K562 (cell line): ENCODE data around the gene CKMT1A. TPM values are rescaled to one million over a fixed set of nuclear protein-coding genes. Genes with fewer than 3 reads are reported as not detected.

Source experiments
- FOXP4 ChIP-seq: sonication (generic); formaldehyde crosslinking; IDR thresholded peaks from 2 replicates; pipeline ENCODE4 v1.8.0; 2022; ENCODE audit warnings: mild to moderate bottlenecking, missing genetic modification reagents, borderline replicate concordance
- HNRNPLL ChIP-seq: fragments of 200-400 bp; formaldehyde crosslinking; IDR thresholded peaks from 2 replicates; pipeline ENCODE4 v1.6.1; 2017; ENCODE audit warnings: low read length, low read depth, mild to moderate bottlenecking; ENCODE audit not compliant: poor library complexity, severe bottlenecking
- KAT7 ChIP-seq: sonication (generic); formaldehyde crosslinking; IDR thresholded peaks from 2 replicates; pipeline ENCODE4 v1.8.0; 2022; ENCODE audit warnings: missing genetic modification reagents, mild to moderate bottlenecking, borderline replicate concordance
- MGA ChIP-seq: fragments of 450-650 bp; IDR thresholded peaks from 2 replicates; pipeline ENCODE4 v1.6.1; 2016; ENCODE audit warnings: mild to moderate bottlenecking, moderate library complexity
- PHF8 ChIP-seq: fragments of 200-600 bp; sonication (generic); IDR thresholded peaks from 2 replicates; pipeline ENCODE4 v1.6.1; 2012; ENCODE audit warnings: mixed run types, mild to moderate bottlenecking, inconsistent platforms, low read length, moderate library complexity, borderline replicate concordance
- POLR2AphosphoS5 ChIP-seq: IDR thresholded peaks from 2 replicates; pipeline ENCODE4 v1.6.1; 2011; ENCODE audit warnings: mild to moderate bottlenecking, low read depth, low read length, moderate library complexity; ENCODE audit not compliant: control insufficient read depth, insufficient read depth
- POLR2H ChIP-seq: IDR thresholded peaks from 2 replicates; pipeline ENCODE4 v1.6.1; 2016; ENCODE audit warnings: missing genetic modification characterization, low read depth, mild to moderate bottlenecking, control low read depth, missing compliant biosample characterization, moderate library complexity
- RBM22 ChIP-seq: fragments of 200-400 bp; formaldehyde crosslinking; IDR thresholded peaks from 2 replicates; pipeline ENCODE4 v1.6.1; 2018; ENCODE audit warnings: low read length, low read depth; ENCODE audit not compliant: poor library complexity, severe bottlenecking
- RBM25 ChIP-seq: fragments of 200-400 bp; formaldehyde crosslinking; IDR thresholded peaks from 2 replicates; pipeline ENCODE4 v1.6.1; 2018; ENCODE audit warnings: low read length, low read depth, moderate library complexity; ENCODE audit not compliant: severe bottlenecking
- RNF2 ChIP-seq: sonication (generic); IDR thresholded peaks from 2 replicates; pipeline ENCODE4 v1.6.1; 2016
- SP1 ChIP-seq: sonication (generic); formaldehyde crosslinking; IDR thresholded peaks from 2 replicates; pipeline ENCODE4 v1.8.1; 2022; ENCODE audit warnings: mild to moderate bottlenecking, missing genetic modification reagents
- STAG1 ChIP-seq: sonication (generic); formaldehyde crosslinking; IDR thresholded peaks from 2 replicates; pipeline ENCODE4 v1.5.0; 2020; ENCODE audit warnings: missing genetic modification reagents, borderline replicate concordance
- ZFX ChIP-seq: sonication (generic); formaldehyde crosslinking; IDR thresholded peaks from 2 replicates; pipeline ENCODE4 v1.8.0; 2022; ENCODE audit warnings: mild to moderate bottlenecking, missing genetic modification reagents, moderate library complexity
- ZNF12 ChIP-seq: sonication (generic); formaldehyde crosslinking; IDR thresholded peaks from 2 replicates; pipeline ENCODE4 v1.4.0; 2020; ENCODE audit warnings: mild to moderate bottlenecking, missing genetic modification reagents
- polyA plus RNA-seq, 8 experiments: library from polyadenylated mRNA; depleted of rRNA in 4 of 8; stranded (reverse) in 5 of 8; unstranded in 3 of 8; fragments of >200 nt; fragmentation: Nextera tagmentation in 2 of 8; fragmentation: Illumina TruSeq in 1 of 8; extraction: Ambion mirVana in 2 of 8; extraction: Trizol in 1 of 8; gene quantifications; 2 replicates each; pipeline versions ENCODE4 v1.2.1 to v1.2.3, GENCODE V29; 2011 to 2014; ENCODE audit warnings: inconsistent platforms in 1 of 8, missing spikeins in 1 of 8
- total RNA-seq, 7 experiments: library from RNA; depleted of rRNA in 6 of 7; stranded (reverse); fragments of >200 nt in 6 of 7; fragmentation: Illumina TruSeq in 2 of 7; extraction: Trizol in 2 of 7; gene quantifications; 2 replicates each; pipeline versions ENCODE4 v1.2.1 to v1.2.3, GENCODE V29; 2011 to 2021; ENCODE audit warnings: low replicate concordance in 1 of 7

CKMT1A gene
- total and polyA plus RNA-seq, 9 of the 15 experiments (the other 6 are each of a cell fraction or from before 2014, with no cell fraction given): 3.6 to 13.5 (median 7.7) TPM

- TF ChIP-seq RBM25 (peak; percentile 98), STAG1 (CRISPR knock-in tag) (0 out of 2 replicates have a peak, but pooled peaks have one; percentile 26), HNRNPLL (peak; percentile 49), SP1 (CRISPR knock-in tag) (peak; percentile 74), ZNF12 (peak; percentile 50; the same call in 1 of the 2 replicates), FOXP4 (peak; percentile 40; the same call in 1 of the 2 replicates), RNF2 (0 out of 2 replicates have a peak, but pooled peaks have one; percentile 58), POLR2AphosphoS5 (peak; percentile 68), POLR2H (tag) (peak; percentile 77), ZFX (CRISPR knock-in tag) (peak; percentile 94), PHF8 (peak; percentile 79; the same call in 1 of the 2 replicates), KAT7 (CRISPR knock-in tag) (peak; percentile 29; the same call in 1 of the 2 replicates), MGA (peak; percentile 91), RBM22 (peak; percentile 92)
Observed at GRCh38 chr15:43746245-43746902, 52.7 kb downstream of the CKMT1A start, which contains the start of gene PDIA3 (continued).
